Astrocyte of the hippocampus (primary cell): ENCODE measurements around the gene PIGU.
A peak's percentile ranks its signal among the peaks of the same experiment; 100 is the strongest.

Source experiments
- DNase-seq: peaks from one replicate; pipeline ENCODE4 v3.0.0; 2011; ENCODE audit warnings: low read depth, low spot score

Gene PIGU

DNA sequence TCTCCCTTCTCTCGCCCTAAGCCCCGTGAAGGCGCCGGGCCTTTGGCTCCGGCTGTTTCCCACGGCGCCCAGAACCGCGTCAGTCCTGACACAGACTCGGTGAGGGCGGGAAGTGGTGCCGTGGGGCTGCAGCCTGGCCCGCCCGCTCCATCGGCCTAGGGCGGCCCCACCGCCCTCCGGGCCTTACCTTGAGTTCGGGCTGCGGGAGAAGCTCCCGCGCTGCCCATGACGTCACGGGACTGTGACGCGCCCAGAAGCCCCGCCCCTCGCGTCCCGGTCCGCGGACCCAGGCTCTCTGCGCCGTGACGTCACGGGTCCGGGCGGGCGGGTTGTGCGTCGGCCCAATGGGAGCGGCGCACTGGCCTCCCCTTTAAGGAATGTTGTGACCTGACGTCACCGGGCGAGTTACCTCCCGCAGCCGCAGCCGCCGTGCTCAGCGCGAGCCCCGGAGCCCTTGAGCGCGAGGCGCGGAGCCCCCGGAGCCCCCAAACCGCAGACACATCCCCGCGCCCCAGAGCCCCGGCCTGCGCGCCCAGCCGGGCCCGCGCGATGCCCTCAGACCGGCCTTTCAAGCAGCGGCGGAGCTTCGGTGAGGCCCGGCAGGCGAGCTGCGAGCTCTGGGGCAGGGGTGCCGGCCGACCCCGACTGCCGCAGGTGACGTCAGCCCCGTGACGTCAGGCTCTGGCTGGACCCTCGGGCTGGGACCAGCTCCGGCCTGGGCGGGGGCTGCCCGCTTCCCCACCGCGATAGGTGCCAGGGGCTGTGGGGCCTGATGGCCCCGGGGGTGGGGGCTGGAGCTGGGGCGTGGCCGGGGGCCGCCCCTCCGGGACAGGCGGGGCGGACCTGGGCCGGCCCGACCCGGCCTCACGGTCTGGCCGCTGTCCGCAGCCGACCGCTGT is 118.3 kb downstream of the PIGU start, which contains the start of gene MAP1LC3A:
TSS of gene MAP1LC3A (plus strand) at position 399 of the 899 bp plus-strand sequence. CDS start at position 550, 151 bp downstream.
- DNase-seq = peak; percentile 99

DNA sequence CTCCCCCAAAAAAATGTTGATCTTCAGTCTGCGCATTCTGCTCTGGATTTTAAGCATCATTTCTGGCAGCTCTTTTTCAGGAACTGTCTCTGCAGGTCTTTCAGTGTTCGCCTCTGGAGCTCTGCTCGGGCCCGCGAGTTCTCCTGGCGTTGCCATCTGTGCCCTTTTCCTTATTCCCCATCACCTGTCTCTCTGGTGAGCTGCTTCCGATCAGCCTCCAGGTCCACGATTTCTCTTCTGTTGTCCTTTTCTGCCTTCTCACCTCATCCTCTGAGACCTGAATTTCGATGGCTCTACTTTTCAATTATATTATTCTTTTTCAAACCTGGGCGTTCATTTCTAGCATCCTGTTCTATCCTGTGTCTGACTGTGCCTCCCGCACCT is 119.0 kb downstream of the PIGU start:
- no peak for DNase-seq

DNA sequence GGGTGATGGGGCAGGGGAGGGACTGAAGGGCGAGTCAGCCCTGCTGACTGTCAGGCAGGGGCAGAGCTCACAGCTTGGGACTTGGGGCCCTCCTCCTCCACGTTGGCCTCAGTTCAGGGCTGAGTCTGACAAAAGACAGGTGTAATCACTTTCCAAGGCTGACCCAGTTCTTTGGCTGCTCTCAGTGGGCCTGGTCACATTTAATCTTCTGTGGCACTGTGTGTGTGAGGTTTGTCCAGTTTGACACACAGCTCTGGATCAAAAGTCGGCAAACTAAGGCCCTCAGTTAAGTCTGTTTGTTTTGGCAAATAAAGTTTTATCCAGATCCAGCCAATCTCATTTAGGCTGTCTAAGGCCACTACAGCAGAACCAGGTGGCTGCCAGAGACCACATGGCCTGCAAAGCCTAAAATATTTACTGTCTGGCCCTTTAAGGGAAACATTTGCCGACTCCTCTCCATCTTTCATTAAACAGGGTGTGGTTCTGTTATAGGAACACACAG is 123.5 kb downstream of the PIGU start:
- peak; percentile 59 for DNase-seq

DNA sequence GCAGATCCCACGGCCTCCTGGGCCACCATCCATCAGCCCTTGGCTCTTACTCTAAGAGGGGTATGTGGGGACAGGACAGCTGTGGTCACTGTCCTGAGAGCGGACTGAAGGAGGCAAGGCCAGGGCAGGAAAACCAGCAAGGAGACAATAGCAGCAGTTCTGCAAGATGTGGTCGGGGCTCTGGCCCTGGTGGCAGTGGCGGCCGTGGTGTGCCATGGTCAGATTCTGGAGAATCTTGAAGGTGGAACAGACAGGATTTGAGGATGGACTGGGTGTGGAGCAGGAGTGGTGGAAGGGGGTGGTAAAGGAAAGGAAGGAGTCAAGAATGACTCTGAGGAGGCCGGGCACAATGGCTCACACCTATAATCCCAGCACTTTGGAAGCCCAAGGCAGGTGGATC is 124.3 kb downstream of the PIGU start:
- no peak for DNase-seq

DNA sequence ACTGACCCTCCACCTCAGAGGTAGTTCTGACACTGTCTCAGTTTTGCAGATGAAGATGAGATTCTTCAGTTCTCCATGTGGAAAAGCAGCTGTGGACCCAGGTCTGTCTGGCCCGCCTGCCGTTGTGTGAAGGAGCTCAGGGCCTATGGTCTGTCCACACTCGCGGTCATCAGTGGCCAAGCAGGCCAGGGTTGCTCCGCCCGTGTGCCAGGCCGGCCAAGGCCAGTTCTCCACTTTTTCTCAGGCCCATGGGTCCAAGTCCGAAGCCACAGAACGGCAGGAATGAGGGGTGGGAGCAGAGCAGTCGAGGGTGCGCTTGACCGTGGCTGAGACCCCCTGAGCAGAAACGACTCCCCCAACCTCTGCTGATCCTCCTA is 127.0 kb downstream of the PIGU start:
- no peak for DNase-seq

DNA sequence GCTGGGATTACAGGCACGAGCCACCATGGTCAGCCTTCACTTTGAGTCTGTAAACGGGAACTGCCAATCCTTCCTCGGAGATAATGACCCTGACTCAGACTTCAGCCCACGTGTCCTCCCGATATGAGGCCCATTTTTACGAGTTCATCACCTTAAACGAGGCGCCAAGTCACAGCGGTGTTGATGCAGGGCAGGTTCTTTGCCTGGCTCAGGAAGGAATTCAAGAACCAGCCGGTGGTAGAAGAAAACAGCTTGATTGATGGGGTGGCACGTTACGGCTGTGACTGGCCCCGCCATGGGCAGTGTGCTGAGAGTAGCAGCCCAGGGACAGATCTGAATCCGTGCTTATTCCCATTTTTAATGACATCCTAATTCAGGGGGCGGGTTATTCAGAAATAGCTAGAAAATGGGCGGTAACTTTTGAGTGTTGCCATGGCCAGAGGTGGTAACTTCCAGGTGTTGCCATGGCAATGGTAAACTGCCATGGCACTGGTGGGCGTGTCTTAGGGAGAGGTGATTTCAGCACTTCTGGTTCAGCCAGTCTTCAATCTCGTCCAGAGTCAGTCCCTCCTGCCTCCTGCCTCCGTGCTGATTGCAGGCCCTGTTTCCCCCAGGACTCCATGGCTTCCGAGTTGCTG is 127.5 kb downstream of the PIGU start:
- DNase-seq = no peak

DNA sequence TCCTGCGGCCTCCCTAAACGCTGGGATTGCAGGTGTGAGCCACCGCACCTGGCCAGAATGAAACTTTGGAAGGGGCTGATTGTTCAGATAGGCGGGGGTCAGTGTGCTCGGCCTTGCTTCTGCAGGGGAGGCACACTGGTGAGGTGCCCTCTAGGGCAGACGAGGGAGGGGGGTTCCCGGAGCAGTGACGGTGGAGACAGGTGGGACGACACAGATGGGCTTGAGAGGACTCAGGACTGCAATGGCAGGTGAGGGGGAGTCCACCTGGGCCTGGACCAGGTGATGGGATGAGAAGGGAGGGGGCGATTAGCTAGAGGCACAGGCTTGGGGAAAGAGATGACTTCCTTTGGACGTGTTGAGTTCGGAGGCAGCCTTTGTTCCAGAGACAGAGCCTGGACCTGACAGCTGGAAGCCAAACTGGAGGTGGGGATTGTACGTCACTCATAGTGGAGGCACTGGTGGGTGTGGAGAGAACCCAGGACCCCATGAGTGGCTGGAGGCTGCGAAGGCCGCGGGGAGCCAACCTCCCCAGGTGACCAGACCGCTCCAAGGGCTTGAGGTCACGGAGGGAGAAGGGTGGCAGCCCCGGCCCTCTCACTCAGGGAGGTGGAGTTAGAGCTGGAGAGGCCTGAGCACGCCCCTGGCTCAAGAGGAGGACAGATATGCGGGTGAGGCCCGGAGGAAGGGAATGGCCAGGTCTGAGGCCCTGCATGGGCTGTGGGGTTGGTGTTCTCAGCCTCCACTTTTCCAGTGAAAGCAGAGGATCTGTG is 128.9 kb downstream of the PIGU start:
- no peak for DNase-seq

DNA sequence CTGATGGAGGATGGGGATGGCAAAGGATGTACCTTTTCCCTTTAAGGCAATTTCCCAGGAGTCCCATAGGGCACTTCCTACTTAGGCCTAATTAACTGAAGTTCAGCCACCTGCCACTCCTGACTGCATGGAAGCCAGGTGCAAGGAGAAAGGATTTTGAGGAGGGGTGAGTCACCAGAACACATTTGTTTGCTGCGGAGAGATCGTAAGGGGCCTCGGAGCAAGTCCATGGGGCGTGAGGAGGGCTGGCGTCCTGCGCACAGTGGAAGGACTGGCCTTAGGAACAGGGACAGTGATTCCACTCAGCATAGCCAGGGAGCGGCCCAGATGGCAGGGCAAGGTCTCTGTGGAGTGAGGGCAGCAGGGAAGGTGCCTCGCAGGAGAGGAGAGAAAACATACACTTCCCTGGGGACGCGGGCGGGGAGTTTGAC is 130.1 kb downstream of the PIGU start:
- DNase-seq = no peak

DNA sequence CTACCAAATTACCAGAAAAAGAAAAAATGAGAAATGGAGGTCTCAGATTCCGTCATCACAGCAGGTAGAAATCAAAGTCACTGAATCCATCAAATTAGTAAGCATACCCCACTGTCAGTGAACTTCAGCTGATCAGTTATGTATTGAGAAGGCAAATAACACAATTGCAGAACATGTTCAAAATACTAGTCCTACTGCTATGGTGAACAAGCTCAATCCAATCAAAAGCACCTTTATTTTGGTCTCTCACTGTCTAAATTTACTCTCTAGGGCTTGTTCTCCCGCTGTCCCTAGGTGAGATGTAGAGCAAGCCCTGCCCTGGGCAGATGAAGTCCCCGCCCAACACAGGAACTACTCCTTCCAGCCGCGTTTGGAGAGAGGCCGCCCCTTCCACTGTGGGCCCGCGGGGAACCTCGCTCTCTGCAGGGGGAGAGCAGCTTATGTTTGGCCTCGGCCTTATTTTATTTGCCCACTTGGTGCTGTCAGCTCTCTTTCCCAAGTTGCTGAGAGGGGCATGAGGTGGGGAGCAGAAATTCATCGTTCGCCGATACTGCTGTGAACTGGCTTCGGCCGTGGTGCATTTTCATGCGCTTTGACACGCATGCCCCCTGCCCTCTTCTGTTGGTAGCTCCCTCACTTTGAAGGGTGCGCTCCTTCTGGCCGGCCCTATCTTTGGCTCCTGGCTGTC is 132.6 kb downstream of the PIGU start:
- DNase-seq = no peak

DNA sequence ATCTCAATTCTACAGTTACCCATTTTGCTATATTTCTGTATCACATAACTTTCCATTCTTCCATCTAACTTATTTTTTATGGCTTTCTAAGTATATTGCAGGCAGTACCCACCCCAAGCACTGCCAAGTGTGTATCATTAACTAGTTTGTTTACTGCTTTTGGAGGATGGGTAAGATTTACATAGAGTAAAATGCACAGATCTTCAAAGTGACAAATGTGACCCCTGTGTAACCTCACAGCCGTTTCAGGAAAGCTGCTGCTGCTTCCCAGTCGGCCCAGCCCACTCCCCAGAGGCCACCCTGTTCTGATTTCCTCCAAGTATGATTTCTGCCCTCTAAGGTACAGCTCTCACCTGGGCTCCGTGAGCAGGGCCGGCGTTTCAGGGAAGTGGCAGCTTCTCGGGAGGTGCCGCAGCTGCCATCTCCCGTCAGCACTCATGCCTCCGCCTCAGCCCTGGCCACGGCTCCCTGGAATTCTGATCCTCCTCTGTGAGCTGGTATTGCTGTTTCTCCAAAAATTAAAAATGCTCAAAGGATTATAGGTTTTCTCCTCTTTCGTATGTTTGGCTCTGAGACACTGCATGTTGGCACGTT is 133.3 kb downstream of the PIGU start:
- DNase-seq = no peak

DNA sequence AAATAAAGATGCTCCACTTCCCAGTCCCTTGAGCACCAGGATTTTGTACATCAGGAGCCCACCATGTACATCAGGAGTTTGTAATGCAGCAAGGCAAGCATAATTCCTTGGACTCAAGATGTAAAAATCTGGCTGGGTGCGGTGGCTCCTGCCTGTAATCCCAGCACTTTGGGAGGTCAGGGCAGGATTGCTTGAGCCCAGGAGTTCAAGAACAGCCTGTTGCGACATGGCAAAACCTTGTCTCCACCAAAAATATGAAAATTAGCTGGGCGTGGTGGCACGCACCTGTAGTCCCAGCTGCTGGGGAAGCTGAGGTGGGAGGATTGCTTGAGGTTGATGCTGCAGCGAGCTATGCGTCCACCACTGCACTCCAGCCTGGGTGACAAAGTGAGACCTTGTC is 134.5 kb downstream of the PIGU start:
- no peak for DNase-seq

DNA sequence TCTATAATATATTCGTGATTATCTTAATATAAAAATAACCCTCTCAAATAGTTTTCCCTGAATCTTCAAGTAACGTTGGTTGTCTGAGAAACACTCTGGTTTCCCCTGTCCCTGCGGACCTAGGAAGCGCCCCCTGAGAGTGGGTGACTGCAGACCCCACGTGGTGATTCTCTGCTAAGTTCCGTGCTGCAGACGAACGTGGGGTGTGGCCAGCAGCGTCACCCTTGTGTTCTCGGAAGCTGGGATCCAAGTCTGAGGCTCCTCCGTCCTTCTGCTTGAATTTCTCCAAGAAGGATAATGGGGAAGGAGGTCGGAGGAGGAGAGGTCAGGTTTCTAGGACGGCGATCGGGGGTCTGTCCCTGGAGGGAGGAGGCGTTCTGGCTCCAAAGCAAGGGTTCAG is 135.0 kb downstream of the PIGU start:
- DNase-seq = no peak

DNA sequence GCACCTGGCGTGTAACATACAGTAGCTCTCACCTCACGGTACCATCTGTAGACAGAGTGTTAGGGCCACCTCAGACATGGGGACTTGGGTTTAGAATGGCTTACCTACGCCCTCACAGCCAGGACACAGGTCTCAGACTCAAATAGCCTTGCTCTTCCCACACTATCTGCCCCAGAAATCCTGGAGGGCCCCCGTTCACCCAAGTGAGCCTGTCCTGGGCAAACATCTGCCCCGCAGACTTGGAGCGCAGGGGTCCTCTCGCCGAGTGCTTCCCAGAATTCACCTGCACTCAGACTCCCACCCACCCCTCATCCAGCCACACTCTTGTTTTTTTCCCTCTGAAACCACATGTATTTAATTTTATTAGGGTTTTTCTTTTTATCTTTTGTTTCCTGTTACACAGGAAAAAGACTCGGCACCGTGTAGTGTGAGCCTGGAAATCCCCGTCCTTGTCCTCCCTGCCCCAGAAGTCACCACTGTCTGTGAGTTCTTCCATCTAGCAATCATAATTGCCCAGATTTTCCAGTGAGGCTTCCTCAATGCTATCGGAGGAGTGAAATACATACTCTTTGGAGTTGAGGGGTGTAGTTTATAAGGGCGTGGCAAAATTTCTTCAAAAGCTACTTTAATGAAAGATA is 135.5 kb downstream of the PIGU start:
- DNase-seq = no peak

DNA sequence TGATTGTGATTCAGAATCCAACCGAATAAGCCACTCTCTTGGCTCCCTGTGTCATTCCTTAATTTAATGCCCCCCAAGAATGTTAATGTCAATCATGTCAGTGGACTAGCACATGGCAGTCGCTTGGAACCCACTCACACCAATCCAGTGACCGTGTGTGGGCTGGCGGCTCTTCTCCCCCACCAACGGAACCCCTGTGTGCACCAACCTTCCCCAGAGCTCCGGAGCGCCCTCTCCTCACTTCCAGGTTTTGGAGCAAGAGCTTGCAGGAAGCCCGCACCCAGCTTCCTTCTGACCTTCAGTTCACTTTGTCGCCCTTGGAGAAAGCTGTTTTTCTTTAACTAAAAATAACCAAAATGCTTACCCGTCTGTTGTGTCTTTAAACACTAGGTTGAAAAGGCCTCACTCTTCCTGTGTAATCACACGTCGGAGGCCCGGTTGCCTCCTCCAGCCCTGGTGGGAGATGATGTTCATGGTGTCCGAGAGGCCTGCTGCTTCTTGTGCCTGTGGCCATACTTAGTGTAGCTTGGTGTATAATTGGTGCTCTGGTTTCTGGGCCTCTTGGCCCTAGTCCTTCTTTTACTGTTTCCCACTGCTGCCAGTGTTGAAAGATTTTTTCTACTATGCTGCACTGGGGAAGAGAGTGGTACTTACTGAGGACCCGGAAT is 136.2 kb downstream of the PIGU start:
- DNase-seq = no peak

DNA sequence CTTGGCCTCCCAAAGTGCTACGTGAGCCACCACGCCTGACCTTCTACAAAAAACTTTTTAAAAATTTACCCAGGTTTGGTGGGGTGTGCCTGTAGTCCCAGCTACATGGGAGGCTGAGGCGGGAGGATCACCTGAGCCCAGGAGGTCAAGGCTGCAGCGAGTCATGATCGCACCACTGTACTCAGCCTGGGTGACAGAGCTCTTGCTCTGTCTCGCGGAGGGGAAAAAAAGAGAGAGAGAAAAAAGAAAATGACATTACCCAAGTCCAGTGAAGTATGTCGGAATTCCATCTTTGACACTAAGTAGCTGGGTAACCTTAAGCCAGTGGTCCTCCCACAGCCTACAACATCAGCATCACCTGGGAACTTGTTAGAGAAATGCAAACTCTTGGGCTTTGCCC is 137.1 kb downstream of the PIGU start:
- DNase-seq = no peak

DNA sequence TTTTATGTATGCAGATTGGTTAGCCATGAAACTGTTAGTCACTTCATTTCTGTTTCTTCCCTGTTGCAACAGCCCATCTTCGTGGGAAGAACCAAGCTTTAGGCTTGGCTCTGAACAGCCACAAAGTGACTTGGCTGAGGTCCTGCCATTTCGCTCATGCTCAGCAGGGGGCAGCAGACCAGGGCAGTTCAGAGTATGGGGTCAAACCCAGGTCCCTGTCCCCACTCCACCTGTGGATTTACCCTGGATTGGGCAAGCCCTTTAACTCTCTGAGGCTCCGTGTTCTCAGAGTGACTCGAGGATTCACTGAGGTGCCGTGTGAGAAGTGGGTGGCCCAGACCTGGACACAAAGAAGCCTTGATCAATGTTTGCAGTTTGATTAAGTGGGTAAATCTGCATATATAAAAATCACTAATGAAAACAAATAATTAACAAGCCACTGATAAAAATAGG is 138.2 kb downstream of the PIGU start:
- peak; percentile 55 for DNase-seq

DNA sequence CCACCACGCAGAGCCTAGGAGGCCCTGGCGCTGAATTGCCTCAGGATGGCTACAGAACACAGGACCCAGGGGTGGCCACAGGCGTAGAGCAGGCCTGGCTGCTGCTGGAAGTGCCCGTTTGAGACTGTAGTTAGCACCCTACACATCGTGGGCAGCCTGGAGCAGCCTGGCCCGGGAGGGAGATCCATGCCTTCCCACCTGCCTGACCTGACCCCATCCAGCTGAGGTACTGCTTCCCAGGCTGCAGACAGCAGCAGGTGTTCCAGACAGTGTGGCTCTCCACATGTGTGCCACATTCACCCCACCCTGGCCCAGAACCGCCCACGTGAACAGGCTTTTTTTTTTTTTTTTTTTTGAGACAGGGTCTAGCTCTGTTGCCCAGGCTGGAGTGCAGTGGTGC is 139.2 kb downstream of the PIGU start:
- no peak for DNase-seq

DNA sequence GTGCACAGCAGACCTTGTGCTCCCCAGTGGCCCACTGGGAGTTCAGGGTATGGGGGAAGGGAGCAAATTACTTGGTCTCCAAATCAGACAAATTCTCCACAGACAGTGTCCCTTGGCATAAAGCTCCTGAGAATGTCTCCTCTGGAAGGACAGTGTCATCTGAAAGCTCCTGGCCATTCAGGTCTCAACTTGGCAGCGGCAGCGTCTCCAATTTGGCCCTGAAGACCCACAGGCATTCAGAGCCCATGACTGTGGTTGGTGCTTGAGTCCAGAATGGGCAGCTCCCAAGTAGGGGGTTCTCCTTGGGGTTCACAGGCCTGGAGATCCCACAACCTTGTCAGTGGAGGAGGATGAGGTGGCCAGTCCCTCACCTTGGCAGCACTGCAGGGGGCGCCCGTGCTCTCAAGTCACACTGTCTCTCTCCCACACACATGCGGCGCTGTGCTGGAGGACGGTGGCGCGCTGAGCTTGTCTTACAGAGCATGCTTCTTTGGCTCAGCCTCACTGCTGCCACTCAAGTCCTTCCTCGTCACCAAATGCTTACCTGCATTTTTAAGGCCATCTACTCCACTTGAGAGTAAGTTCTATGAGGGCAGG is 140.0 kb downstream of the PIGU start:
- no peak for DNase-seq

DNA sequence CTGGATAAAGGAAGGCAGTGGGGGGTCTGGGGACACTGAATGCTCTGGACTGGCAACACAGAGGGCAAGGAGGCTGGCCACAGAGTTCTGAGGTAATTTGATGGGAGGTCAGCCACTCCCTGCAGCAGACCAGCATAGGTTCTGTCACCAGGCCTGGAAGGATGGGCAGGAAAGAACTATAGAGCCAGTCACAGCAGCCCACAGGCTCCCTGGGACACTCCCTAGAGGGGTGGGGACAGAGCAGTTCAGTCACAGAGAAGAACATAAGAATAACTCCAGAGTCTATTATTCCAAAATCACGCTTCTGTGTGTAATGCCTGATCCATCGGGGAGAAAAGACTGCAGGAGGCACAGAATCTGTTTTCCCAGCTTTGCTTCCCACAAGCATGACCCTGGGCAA is 141.0 kb downstream of the PIGU start:
- DNase-seq = no peak
